ENCODE measurements around the gene ZSCAN16. TPM values are rescaled to one million over a fixed set of nuclear protein-coding genes. Genes with fewer than 3 reads are reported as not detected.

The ZSCAN16 gene
- total RNA-seq, 2 donors from 2014 or later = 1.3 to 5.9 TPM

DNA sequence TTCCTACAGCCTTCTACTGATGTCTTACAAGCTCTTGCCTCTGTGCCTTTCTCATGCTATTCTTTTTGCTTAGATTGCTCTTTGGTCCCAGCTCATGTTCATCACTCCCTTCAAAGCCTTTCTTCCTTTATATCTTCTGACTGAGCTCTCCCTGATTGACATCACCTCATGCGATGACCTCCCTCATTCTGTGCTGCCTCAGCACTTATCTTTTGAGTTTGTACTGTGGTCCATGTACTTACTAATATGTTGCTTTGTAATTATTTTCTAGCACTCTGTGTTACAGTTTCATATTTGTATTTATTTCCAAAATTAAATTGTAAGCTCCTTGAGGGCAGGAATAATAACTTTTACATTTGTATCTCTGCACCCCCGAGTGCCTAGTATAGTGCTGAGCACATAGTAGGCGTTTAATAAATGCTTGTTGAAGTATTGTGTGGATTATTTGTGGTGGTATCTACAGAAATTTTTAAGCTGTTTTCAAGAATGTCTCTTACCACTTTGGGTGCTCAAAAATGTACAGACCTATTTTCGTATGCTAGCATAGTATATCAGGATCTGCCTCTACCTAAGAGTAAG lies 34.7 kb downstream of the ZSCAN16 start:
- Histone ChIP-seq H3K27me3 (no peaks in the 10 kb centered on the region), H3K27ac (no peak overlapping the region), H3K9me3 (no peaks in the 10 kb centered on the region), H3K4me3 (no peak overlapping the region), H3K4me1 (peaks cover 14% of the 10 kb centered on the region), H3K36me3 (replicated peaks in 1 of 2; ENCODE audit: insufficient read depth in 1 of 2, low read depth in 2 of 2) (peaks cover 0 to 14% of the 10 kb centered on the region in 2 donors)
- WGBS, 2 donors = 88% methylated on average over 4 of the region's 4 CpGs
- ATAC-seq (no peak), DNase-seq (no peak)
- intact Hi-C loops (cut with DNase I) = no loop called here
- TF ChIP-seq CTCF (IDR thresholded peaks at IDR 0.05) = no peak
- no peak for TF ChIP-seq POLR2A (IDR thresholded peaks at IDR 0.05)

DNA sequence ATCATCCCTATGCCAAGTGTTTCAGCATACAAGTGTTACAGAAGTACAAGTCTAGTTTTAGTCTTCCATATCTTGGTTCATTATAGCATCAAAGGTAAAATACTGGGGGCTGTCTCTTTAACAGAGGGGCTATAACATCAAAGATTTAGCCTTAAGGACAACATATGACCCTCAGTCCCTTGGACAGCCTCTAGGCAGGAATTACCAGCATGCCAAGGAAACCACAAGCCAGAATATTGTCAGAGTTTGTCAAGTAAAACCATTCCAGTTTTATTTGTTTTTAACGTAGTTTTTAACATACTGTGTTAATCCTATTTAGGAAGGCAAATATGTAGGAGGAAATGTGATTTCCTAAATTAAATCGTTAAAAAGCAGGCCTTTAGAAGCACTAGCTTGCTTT lies 35.8 kb downstream of the ZSCAN16 start:
- intact Hi-C loops (cut with DNase I) = no loop called here
- TF ChIP-seq CTCF (IDR thresholded peaks at IDR 0.05) (no peak), POLR2A (IDR thresholded peaks at IDR 0.05) (no peak)
- WGBS, 2 donors = 53 to 72% methylated on average over 2 of the region's 2 CpGs
- DNase-seq = no peak
- no peaks in the 10 kb centered on the region for H3K27me3 ChIP-seq
- H3K9me3 ChIP-seq = no peaks in the 10 kb centered on the region
- H3K4me1 ChIP-seq = peaks cover 14% of the 10 kb centered on the region
- H3K4me3 ChIP-seq = no peak overlapping the region
- no peak for ATAC-seq
- H3K27ac ChIP-seq = no peak overlapping the region
- peaks cover 0 to 4% of the 10 kb centered on the region in 2 donors for H3K36me3 ChIP-seq (replicated peaks in 1 of 2; ENCODE audit: insufficient read depth in 1 of 2, low read depth in 2 of 2)

DNA sequence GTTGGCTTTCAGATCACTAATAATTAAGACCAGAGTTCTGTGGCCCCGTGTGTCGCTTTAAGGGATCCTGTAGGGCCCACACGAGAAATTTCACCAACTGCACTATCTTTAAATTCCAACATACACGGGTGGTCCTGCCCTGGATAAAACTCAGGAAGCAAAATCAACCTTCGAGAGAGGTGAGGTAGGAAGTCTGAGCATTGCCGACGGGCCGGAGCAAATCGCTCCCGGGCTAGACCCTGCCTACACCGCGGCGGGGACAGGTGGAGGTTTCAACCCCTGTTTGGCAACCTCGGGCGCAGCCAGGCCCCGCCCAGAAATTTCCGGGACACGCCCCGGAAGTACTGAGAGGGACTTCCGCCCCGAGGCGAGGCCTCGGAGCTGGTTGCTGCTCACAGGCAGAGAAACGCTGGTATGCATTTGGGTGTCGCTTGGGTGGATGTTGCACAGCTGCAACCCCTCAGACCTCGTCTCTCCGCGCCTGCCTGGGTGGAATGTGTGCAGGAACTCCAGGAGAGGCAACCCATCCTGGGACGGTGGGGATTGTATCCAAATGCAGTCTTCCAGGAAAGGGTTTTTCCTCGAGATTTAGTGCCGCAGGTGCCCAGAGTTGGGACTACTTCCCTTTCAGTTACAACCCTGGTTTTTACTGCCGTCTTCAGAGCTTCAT lies 37.1 kb downstream of the ZSCAN16 start:
- DNase-seq = peak; percentile 71 to 79 (median 76)
- WGBS, 2 donors = 4 to 6% methylated on average over 23 to 32 of the region's 32 CpGs
- intact Hi-C loops (cut with DNase I) = no loop called here
- Histone ChIP-seq H3K4me1 (peaks cover 14% of the 10 kb centered on the region), H3K27me3 (no peaks in the 10 kb centered on the region), H3K4me3 (peak overlapping the region; percentile 19 to 53), H3K36me3 (replicated peaks in 1 of 2; ENCODE audit: insufficient read depth in 1 of 2, low read depth in 2 of 2) (peaks cover 0 to 4% of the 10 kb centered on the region in 2 donors), H3K27ac (no peak overlapping the region), H3K9me3 (no peaks in the 10 kb centered on the region)
- TF ChIP-seq POLR2A (IDR thresholded peaks at IDR 0.05) (peak in 2 of 3 donors; percentile 56 to 57), CTCF (IDR thresholded peaks at IDR 0.05) (no peak)
- ATAC-seq = peak; percentile 84

DNA sequence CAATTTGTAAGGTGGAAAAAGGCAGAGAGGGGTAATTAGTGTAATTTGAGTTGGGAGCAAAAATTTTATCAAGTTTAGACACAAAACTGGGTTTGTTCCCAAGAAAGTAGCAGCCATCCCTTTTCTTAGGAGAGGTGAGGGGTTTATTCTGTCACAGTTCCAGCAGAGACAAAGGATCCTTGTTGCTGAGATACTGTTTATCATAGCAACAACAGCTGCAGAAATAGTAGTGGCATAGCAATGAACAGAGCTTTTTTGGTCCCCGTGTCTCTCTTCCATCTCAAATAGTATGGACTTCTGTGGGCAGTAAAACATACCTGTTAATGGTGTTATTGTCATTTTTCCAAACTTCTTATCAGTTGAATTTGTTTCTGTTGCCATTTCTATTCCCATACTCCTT lies 41.2 kb downstream of the ZSCAN16 start:
- TF ChIP-seq POLR2A (IDR thresholded peaks at IDR 0.05) (no peak), CTCF (IDR thresholded peaks at IDR 0.05) (no peak)
- Histone ChIP-seq H3K27me3 (no peaks in the 10 kb centered on the region), H3K27ac (no peak overlapping the region), H3K36me3 (replicated peaks in 1 of 2; ENCODE audit: insufficient read depth in 1 of 2, low read depth in 2 of 2) (no peaks in the 10 kb centered on the region), H3K9me3 (no peaks in the 10 kb centered on the region), H3K4me3 (no peak overlapping the region), H3K4me1 (peaks cover 14% of the 10 kb centered on the region)
- no peak for DNase-seq
- intact Hi-C loops (cut with DNase I) = no loop called here
- ATAC-seq = no peak
- 71 to 77% methylated on average over 1 of the region's 1 CpG for WGBS, 2 donors

DNA sequence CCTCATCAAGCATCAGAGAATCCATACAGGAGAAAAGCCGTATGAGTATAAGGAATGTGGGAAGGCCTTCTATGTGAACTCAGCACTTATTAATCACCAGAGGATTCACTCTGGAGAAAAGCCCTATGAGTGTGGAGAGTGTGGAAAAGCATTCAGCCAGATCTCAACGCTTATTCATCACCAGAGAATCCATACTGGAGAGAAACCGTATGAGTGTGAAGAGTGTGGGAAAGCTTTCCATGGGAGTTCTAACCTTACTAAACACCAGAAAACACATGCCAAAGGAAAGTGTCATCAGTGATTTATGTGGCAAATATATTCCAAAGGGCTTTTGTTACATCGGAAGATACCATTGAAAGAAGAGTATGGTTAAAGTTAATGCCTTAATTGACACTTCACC lies 42.7 kb downstream of the ZSCAN16 start:
- Histone ChIP-seq H3K9me3 (no peaks in the 10 kb centered on the region), H3K36me3 (replicated peaks in 1 of 2; ENCODE audit: insufficient read depth in 1 of 2, low read depth in 2 of 2) (no peaks in the 10 kb centered on the region), H3K4me1 (peaks cover 4% of the 10 kb centered on the region), H3K4me3 (no peak overlapping the region), H3K27me3 (no peaks in the 10 kb centered on the region), H3K27ac (no peak overlapping the region)
- TF ChIP-seq CTCF (IDR thresholded peaks at IDR 0.05) = no peak
- no peak for TF ChIP-seq POLR2A (IDR thresholded peaks at IDR 0.05)
- intact Hi-C loops (cut with DNase I) = no loop called here
- ATAC-seq (no peak), DNase-seq (no peak)
- 74 to 88% methylated on average over 4 of the region's 4 CpGs for WGBS, 2 donors
